HCT116 (cell line): ENCODE measurements around the gene EEA1. TPM values are rescaled to one million over a fixed set of nuclear protein-coding genes. Genes with fewer than 3 reads are reported as not detected.
A peak's percentile ranks its signal among the peaks of the same experiment; 100 is the strongest.

Source experiments
- ATAC-seq: fragments of 200-7000 bp; cut with Tn5 transposase; 2 replicates; pipeline ENCODE4 v1.9.1; 2020; ENCODE audit warnings: mild to moderate bottlenecking, moderate library complexity
- BruUV-seq: library from RNA; stranded (reverse); fragments of 400-500 nt; replicated peaks from 2 replicates; lab custom pipeline; 2021; lab: Mats Ljungman, UMichigan
- CTCF ChIA-PET: fragments of 300-600 bp; sonication (Branson Sonifier 250); formaldehyde crosslinking; loops from one replicate; lab custom pipeline; 2021; ENCODE audit warnings: antibody characterized with exemption; lab: Charles Lee
- POLR2A ChIA-PET: fragments of 300-600, 350-600 bp; sonication (Branson Sonifier 250); formaldehyde crosslinking; loops from one replicate; lab custom pipeline; 2021; ENCODE audit warnings: antibody characterized with exemption; lab: Charles Lee
- RAD21 ChIA-PET, 2 experiments: fragments of 300-600 bp; sonication (Branson Sonifier 250); formaldehyde crosslinking; loops; one replicate each; lab custom pipeline; 2023; ENCODE audit warnings: low total read pairs in 2 of 2; ENCODE audit not compliant: uncharacterized antibody in 2 of 2, unreplicated experiment in 2 of 2, low non-redundant PET in 1 of 2; lab: Charles Lee
- DNase-seq: peaks from one replicate; pipeline ENCODE4 v3.0.0-alpha.2; 2010; ENCODE audit warnings: low read depth, low spot score
- H2AFZ ChIP-seq: fragments of 200-600 bp; shearing (Covaris generic), sonication (generic); 2 replicates; pipeline ENCODE4 v1.6.1; 2017; ENCODE audit warnings: low read depth, mixed run types, mixed read lengths, antibody characterized with exemption, low read length; ENCODE audit not compliant: poor library complexity, severe bottlenecking
- H3K27ac ChIP-seq: 2 replicates; pipeline ENCODE4 v1.5.1; 2012; ENCODE audit warnings: low read depth, low read length
- H3K27me3 ChIP-seq: fragments of 200-600 bp; sonication (generic); 2 replicates; pipeline ENCODE4 v1.6.1; 2016; ENCODE audit warnings: mixed run types, low read length, mixed read lengths; ENCODE audit not compliant: insufficient read depth
- H3K36me3 ChIP-seq, 2 experiments: fragments of 200-500 bp in 1 of 2; fragments of 200-600 bp in 1 of 2; sonication (Bioruptor generic) in 1 of 2; sonication (generic) in 1 of 2; 2 replicates each; pipeline versions ENCODE4 v1.5.1 to v1.6.1; 2014 to 2016; ENCODE audit warnings: low read length in 2 of 2, inconsistent platforms in 1 of 2, mixed read lengths in 1 of 2, mixed run types in 1 of 2; ENCODE audit not compliant: insufficient read depth in 2 of 2, control insufficient read depth in 1 of 2
- H3K4me1 ChIP-seq, 2 experiments: fragments of 200-600 bp in 1 of 2; sonication (generic) in 1 of 2; 2 replicates each; pipeline versions ENCODE4 v1.5.1 to v1.6.1; 2012 to 2017; ENCODE audit warnings: low read length in 2 of 2, inconsistent platforms in 1 of 2, mild to moderate bottlenecking in 1 of 2, mixed read lengths in 1 of 2, mixed run types in 1 of 2, moderate library complexity in 1 of 2; ENCODE audit not compliant: insufficient read depth in 2 of 2, control insufficient read depth in 1 of 2
- H3K4me2 ChIP-seq: fragments of 200-600 bp; sonication (generic); 2 replicates; pipeline ENCODE4 v1.6.1; 2017; ENCODE audit warnings: mixed run types, low read length, mixed read lengths
- H3K4me3 ChIP-seq, 2 experiments: fragments of 200-600 bp in 1 of 2; sonication (generic) in 1 of 2; replicated peaks in 1 of 2; 2 replicates each; pipeline ENCODE4 v1.5.1; 2011 to 2016; ENCODE audit warnings: low read length in 2 of 2, control low read depth in 1 of 2, low read depth in 1 of 2, mild to moderate bottlenecking in 1 of 2, mixed read lengths in 1 of 2, mixed run types in 1 of 2
- H3K79me2 ChIP-seq: fragments of 200-600 bp; sonication (generic); 2 replicates; pipeline ENCODE4 v1.6.1; 2017; ENCODE audit warnings: mild to moderate bottlenecking, mixed run types, low read length, moderate library complexity, mixed read lengths; ENCODE audit not compliant: insufficient read depth
- H3K9ac ChIP-seq: fragments of 200-600 bp; sonication (generic); 2 replicates; pipeline ENCODE4 v1.6.1; 2016; ENCODE audit warnings: low read length, mixed read lengths
- H3K9me2 ChIP-seq: fragments of 200-600 bp; sonication (generic), shearing (Covaris generic); 2 replicates; pipeline ENCODE4 v1.6.1; 2017; ENCODE audit warnings: mixed run types, mild to moderate bottlenecking, moderate library complexity; ENCODE audit not compliant: insufficient read depth
- H3K9me3 ChIP-seq, 2 experiments: fragments of 200-500 bp in 1 of 2; fragments of 200-600 bp in 1 of 2; sonication (Bioruptor generic) in 1 of 2; sonication (generic) in 1 of 2; 2 replicates each; pipeline ENCODE4 v1.6.1; 2014 to 2017; ENCODE audit warnings: low read length in 2 of 2, mixed read lengths in 2 of 2, inconsistent platforms in 1 of 2, low read depth in 1 of 2, mild to moderate bottlenecking in 1 of 2, mixed run types in 1 of 2, moderate library complexity in 1 of 2; ENCODE audit not compliant: control insufficient read depth in 1 of 2, insufficient read depth in 1 of 2
- H4K20me1 ChIP-seq: fragments of 200-600 bp; sonication (generic), shearing (Covaris generic); 2 replicates; pipeline ENCODE4 v1.6.1; 2017; ENCODE audit warnings: mixed run types, mild to moderate bottlenecking, moderate library complexity; ENCODE audit not compliant: insufficient read depth
- CTCF ChIP-seq, 3 experiments: fragments of 200-600 bp in 1 of 3; sonication (generic) in 1 of 3; IDR thresholded peaks in 2 of 3; conservative IDR thresholded peaks in 1 of 3; 2 replicates each; pipeline ENCODE4 v1.5.1; 2012 to 2017; ENCODE audit warnings: low read depth in 2 of 3, low read length in 2 of 3, antibody characterized with exemption in 1 of 3, borderline replicate concordance in 1 of 3, control low read depth in 1 of 3, mild to moderate bottlenecking in 1 of 3, mixed read lengths in 1 of 3, mixed run types in 1 of 3, moderate library complexity in 1 of 3; ENCODE audit not compliant: insufficient read depth in 1 of 3
- RAD21 ChIP-seq: IDR thresholded peaks from 2 replicates; pipeline ENCODE4 v1.6.1; 2012; ENCODE audit warnings: low read depth, mild to moderate bottlenecking
- REST ChIP-seq: IDR thresholded peaks from 2 replicates; pipeline ENCODE4 v1.6.1; 2012; ENCODE audit warnings: low read depth
- intact Hi-C: fragments of 100-400 bp; cut with micrococcal nuclease; formaldehyde crosslinking; loops from 2 replicates; pipeline ENCODE4 v1.10.0; 2022
- total RNA-seq: library from RNA; stranded (reverse); gene quantifications from one replicate; pipeline ENCODE4 v1.2.1, GENCODE V29; 2021; ENCODE audit not compliant: unreplicated experiment
- TF ChIP-seq, protein P1 (sequence below): IDR thresholded peaks from 2 replicates; pipeline ENCODE4 v1.6.1; 2011; ENCODE audit warnings: mild to moderate bottlenecking, low read length, moderate library complexity; ENCODE audit not compliant: insufficient replicate concordance; ENCODE audit errors: extremely low read depth

The EEA1 gene
- total RNA-seq, 1 experiment from 2014 or later = 13.8 TPM

- BruUV-seq = no TSS peak
- H3K27ac ChIP-seq = no peak overlapping the region
- intact Hi-C loops = loop anchor here (5.0 to 10.0 kb wide), 2 partner anchors 157 to 264 kb away; no protein-coding TSS in a partner anchor
These were observed 101.2 kb downstream of the EEA1 start for GRCh38 chr12:92827836-92828431.

More at GRCh38 chr12:92827836-92828431, 101.2 kb downstream of the EEA1 start:
- ChIA-PET POLR2A (interaction anchor here (0.6 kb wide), 1 partner anchor 13 kb away, joined by 3 read pairs; no protein-coding TSS in a partner anchor), RAD21 (no interaction called here), CTCF (interaction anchor here (0.8 to 1.6 kb wide), 15 partner anchors 9 to 143 kb away, joined by 3 to 10 read pairs (median 3); no protein-coding TSS in a partner anchor)
- H2AFZ ChIP-seq = no peak overlapping the region
- H3K4me1 ChIP-seq = no peaks in the 10 kb centered on the region
- no peaks in the 10 kb centered on the region for H3K79me2 ChIP-seq
- no peak overlapping the region for H3K4me3 ChIP-seq
- no peaks in the 10 kb centered on the region for H4K20me1 ChIP-seq
- no peaks in the 10 kb centered on the region for H3K27me3 ChIP-seq
- H3K36me3 ChIP-seq = no peaks in the 10 kb centered on the region
- ATAC-seq (peak; percentile 70), DNase-seq (peak; percentile 28)
- H3K9me3 ChIP-seq = no peaks in the 10 kb centered on the region
- H3K9me2 ChIP-seq = no peaks in the 10 kb centered on the region
- H3K9ac ChIP-seq = no peak overlapping the region
- TF ChIP-seq REST (no peak), CTCF (IDR thresholded peaks at IDR 0.05 in 2 of 3, conservative IDR thresholded peaks at IDR 0.05 in 1 of 3; ENCODE audit: borderline replicate concordance in 1 of 3, insufficient read depth in 1 of 3, low read depth in 2 of 3, low read length in 2 of 3) (peak; percentile 77 to 91 (median 87); a peak in 5 of 6 replicates), RAD21 (peak; percentile 72)
- TF ChIP-seq, protein P1, sequence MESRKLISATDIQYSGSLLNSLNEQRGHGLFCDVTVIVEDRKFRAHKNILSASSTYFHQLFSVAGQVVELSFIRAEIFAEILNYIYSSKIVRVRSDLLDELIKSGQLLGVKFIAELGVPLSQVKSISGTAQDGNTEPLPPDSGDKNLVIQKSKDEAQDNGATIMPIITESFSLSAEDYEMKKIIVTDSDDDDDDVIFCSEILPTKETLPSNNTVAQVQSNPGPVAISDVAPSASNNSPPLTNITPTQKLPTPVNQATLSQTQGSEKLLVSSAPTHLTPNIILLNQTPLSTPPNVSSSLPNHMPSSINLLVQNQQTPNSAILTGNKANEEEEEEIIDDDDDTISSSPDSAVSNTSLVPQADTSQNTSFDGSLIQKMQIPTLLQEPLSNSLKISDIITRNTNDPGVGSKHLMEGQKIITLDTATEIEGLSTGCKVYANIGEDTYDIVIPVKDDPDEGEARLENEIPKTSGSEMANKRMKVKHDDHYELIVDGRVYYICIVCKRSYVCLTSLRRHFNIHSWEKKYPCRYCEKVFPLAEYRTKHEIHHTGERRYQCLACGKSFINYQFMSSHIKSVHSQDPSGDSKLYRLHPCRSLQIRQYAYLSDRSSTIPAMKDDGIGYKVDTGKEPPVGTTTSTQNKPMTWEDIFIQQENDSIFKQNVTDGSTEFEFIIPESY = no peak
- TF ChIP-seq, all 23 proteins: peak for 2
- H3K4me2 ChIP-seq = no peak overlapping the region
